Right cardiac atrium (tissue), 5 donors: ENCODE results near the gene RNF4. TPM values are rescaled to one million over a fixed set of nuclear protein-coding genes. Genes with fewer than 3 reads are reported as not detected.
"Not testable (repeated sequence)": the region's sequence is repeated elsewhere in the genome, so short reads cannot be mapped to it uniquely, and the experiment has no call there.

Experiments
- ATAC-seq, 2 donors: fragments of 200-7000 bp; cut with Tn5 transposase; one replicate each; pipeline versions ENCODE4 v1.8.0 to v1.9.1; 2020; ENCODE audit warnings: moderate library complexity in 2 of 2, mild to moderate bottlenecking in 1 of 2
- DNase-seq, 3 donors: peaks; one replicate each; pipeline ENCODE4 v3.0.0-alpha.2; 2020
- H3K27ac ChIP-seq: one replicate; pipeline ENCODE4 v1.5.1; 2013; ENCODE audit warnings: mild to moderate bottlenecking, low read length, control low read depth, moderate library complexity
- H3K27me3 ChIP-seq: one replicate; pipeline ENCODE4 v1.6.1; 2013; ENCODE audit not compliant: control insufficient read depth, insufficient read depth
- H3K4me1 ChIP-seq: one replicate; pipeline ENCODE4 v1.6.1; 2013; ENCODE audit warnings: low read length; ENCODE audit not compliant: control insufficient read depth, insufficient read depth
- H3K4me3 ChIP-seq: one replicate; pipeline ENCODE4 v1.5.1; 2013; ENCODE audit warnings: low read length, control low read depth
- H3K9me3 ChIP-seq: one replicate; pipeline ENCODE4 v1.6.1; 2013; ENCODE audit warnings: low read length; ENCODE audit not compliant: control insufficient read depth
- WGBS: extraction: QIAGEN DNeasy Blood & Tissue Kit; methylation state at CpG from one replicate; pipeline ENCODE4 v1.1.7; 2013; 5-methylcytosine and 5-hydroxymethylcytosine counted together
- intact Hi-C, 4 donors: fragments of 100-400 bp; cut with DNase I; formaldehyde crosslinking; loops; one replicate each; pipeline versions ENCODE4 v1.11.0 to v1.14.0; 2022 to 2023
- polyA plus RNA-seq: library from polyadenylated mRNA; stranded (reverse); fragments of 200-250 nt; gene quantifications from one replicate; pipeline ENCODE4 v1.2.3, GENCODE V29; 2013
- total RNA-seq, 4 donors: library from RNA; stranded (reverse); fragmentation: NEBNext Ultra II Directional; extraction: Animal tissue kit (Norgen Biotek cat#: 25700); gene quantifications; one replicate each; pipeline ENCODE4 v1.2.1, GENCODE V29; 2021
- donor health status: healthy with polysubstance abuse.
- donor health status: DM: no; HTN: yes; CAD: no.
- donor health status: DM: no; HTN: no; CAD: no.
- donor health status: DM: no; HTN: yes; CAD: no; lungs with severe emphysema.
- donor health status: DM: yes; HTN: yes; CAD: no.

The RNF4 gene
- total and polyA plus RNA-seq, 5 donors, result 16.3 to 35.7 (median 29.5) TPM

- ATAC-seq, intact Hi-C loops, H3K9me3 ChIP-seq, H3K4me3 ChIP-seq, H3K27ac ChIP-seq, H3K4me1 ChIP-seq, H3K27me3 ChIP-seq: not testable (repeated sequence)
- 91% methylated on average over 10 of the region's 10 CpGs for WGBS
- DNase-seq, result peak in 1 of 3 donors; percentile 21
Measured at GRCh38 chr4:2543580-2544191, 74.8 kb downstream of the RNF4 start.

GRCh38 chr4:2545321-2546013 is 76.6 kb downstream of the RNF4 start:
- H3K4me1 ChIP-seq, result no peaks in the 10 kb centered on the region
- no peak overlapping the region for H3K4me3 ChIP-seq
- DNase-seq, result no peak
- no peaks in the 10 kb centered on the region for H3K9me3 ChIP-seq
- H3K27ac ChIP-seq, result no peak overlapping the region
- intact Hi-C loops, result no loop called here
- 97% methylated on average over 7 of the region's 7 CpGs for WGBS
- ATAC-seq, result no peak
- no peaks in the 10 kb centered on the region for H3K27me3 ChIP-seq

- ATAC-seq (no peak), DNase-seq (no peak)
- Histone ChIP-seq H3K4me1 (no peaks in the 10 kb centered on the region), H3K27ac (no peak overlapping the region), H3K4me3 (no peak overlapping the region), H3K27me3 (no peaks in the 10 kb centered on the region), H3K9me3 (no peaks in the 10 kb centered on the region)
- intact Hi-C loops, result no loop called here
Measured at GRCh38 chr4:2546286-2546823, 77.4 kb downstream of the RNF4 start.

GRCh38 chr4:2546961-2547691 is 78.2 kb downstream of the RNF4 start:
- H3K4me3 ChIP-seq, H3K4me1 ChIP-seq, H3K9me3 ChIP-seq, H3K27me3 ChIP-seq, DNase-seq, ATAC-seq, intact Hi-C loops, H3K27ac ChIP-seq: not testable (repeated sequence)
- 97% methylated on average over 16 of the region's 16 CpGs for WGBS

- DNase-seq (no peak), ATAC-seq (no peak)
- intact Hi-C loops, result no loop called here
- no peaks in the 10 kb centered on the region for H3K9me3 ChIP-seq
- H3K27me3 ChIP-seq, result no peaks in the 10 kb centered on the region
- H3K4me3 ChIP-seq, result no peak overlapping the region
- H3K27ac ChIP-seq, result no peak overlapping the region
- H3K4me1 ChIP-seq, result no peaks in the 10 kb centered on the region
Measured at GRCh38 chr4:2551118-2551517, 82.2 kb downstream of the RNF4 start.

- intact Hi-C loops, result no loop called here
- H3K4me3 ChIP-seq, result no peak overlapping the region
- no peaks in the 10 kb centered on the region for H3K27me3 ChIP-seq
- no peaks in the 10 kb centered on the region for H3K4me1 ChIP-seq
- no peaks in the 10 kb centered on the region for H3K9me3 ChIP-seq
- no peak for DNase-seq
- WGBS, result 96% methylated on average over 11 of the region's 11 CpGs
- ATAC-seq, result no peak
- H3K27ac ChIP-seq, result no peak overlapping the region
Measured at GRCh38 chr4:2552806-2553205, 83.9 kb downstream of the RNF4 start.

DNA sequence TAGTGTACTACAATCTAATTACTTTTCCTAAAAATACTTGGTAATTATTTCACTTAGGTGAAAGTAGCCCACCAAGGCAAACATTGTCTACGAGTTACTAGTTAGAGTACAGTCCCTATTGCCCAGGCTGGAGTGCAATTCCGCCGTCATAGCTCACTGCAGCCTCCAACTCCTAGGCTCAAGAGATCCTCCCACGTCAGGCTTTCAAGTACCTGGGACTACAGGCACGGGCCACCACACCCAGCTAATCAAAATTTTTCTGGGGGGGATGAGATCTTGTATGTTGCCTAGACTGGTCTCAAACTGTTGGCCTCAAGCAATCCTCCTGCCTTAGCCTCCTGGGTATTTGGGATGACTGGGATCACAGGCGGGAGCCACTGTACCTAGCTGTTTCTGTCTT is 89.4 kb downstream of the RNF4 start:
- intact Hi-C loops, result no loop called here
- no peaks in the 10 kb centered on the region for H3K4me1 ChIP-seq

GRCh38 chr4:2560167-2560566 is 91.3 kb downstream of the RNF4 start:
- intact Hi-C loops, result no loop called here
- H3K4me3 ChIP-seq, result no peak overlapping the region
- H3K9me3 ChIP-seq, result no peaks in the 10 kb centered on the region
- no peak overlapping the region for H3K27ac ChIP-seq
- 92% methylated on average over 12 of the region's 12 CpGs for WGBS
- H3K4me1 ChIP-seq, result no peaks in the 10 kb centered on the region
- no peaks in the 10 kb centered on the region for H3K27me3 ChIP-seq
- ATAC-seq (peak in 1 of 2 donors; percentile 23), DNase-seq (no peak)

More for the DNA sequence above, 89.4 kb downstream of the RNF4 start:
- DNase-seq (no peak), ATAC-seq (no peak)
- Histone ChIP-seq H3K27ac (no peak overlapping the region), H3K27me3 (no peaks in the 10 kb centered on the region), H3K9me3 (no peaks in the 10 kb centered on the region), H3K4me3 (no peak overlapping the region)
- WGBS, result 96% methylated on average over 6 of the region's 6 CpGs

Other genes starting within 250 kb of the RNF4 start
- gene HAUS3, start 227.0 kb upstream of the RNF4 start, total RNA-seq, result 1 to 10 TPM; 6.1 to 8.9 (median 7.4) TPM
- 4.3 TPM for gene HAUS3, start 227.0 kb upstream of the RNF4 start, polyA plus RNA-seq
- gene POLN, start 227.0 kb upstream of the RNF4 start, total RNA-seq, result 1 to 10 TPM; 3.5 to 5.9 (median 4.6) TPM
- 1.5 TPM for gene POLN, start 227.0 kb upstream of the RNF4 start, polyA plus RNA-seq
- gene MXD4, start 207.0 kb upstream of the RNF4 start, total RNA-seq, result 10 to 100 TPM; 27.2 to 35.8 (median 31.6) TPM
- 43.1 TPM for gene MXD4, start 207.0 kb upstream of the RNF4 start, polyA plus RNA-seq
- 1 to 10 TPM; 4.4 to 5.9 (median 5.5) TPM for gene ZFYVE28, start 50.5 kb upstream of the RNF4 start, total RNA-seq
- 3.5 TPM for gene ZFYVE28, start 50.5 kb upstream of the RNF4 start, polyA plus RNA-seq
- gene CFAP99, start 50.2 kb upstream of the RNF4 start, total RNA-seq, result not detected
- not detected for gene CFAP99, start 50.2 kb upstream of the RNF4 start, polyA plus RNA-seq
- gene FAM193A, start 67.5 kb downstream of the RNF4 start, total RNA-seq, result 10 to 100 TPM; 16.9 to 19.2 (median 17.8) TPM
- gene FAM193A, start 67.5 kb downstream of the RNF4 start, polyA plus RNA-seq, result 9.7 TPM